RWPE1 (cell line): ENCODE data around the gene QDPR.

ENCODE experiments used
- CTCF ChIA-PET: fragments of 350-600 bp; sonication (Branson Sonifier 250); formaldehyde crosslinking; extraction: SDS; loops from one replicate; lab custom pipeline; 2021; lab: Yijun Ruan, JAX
- POLR2A ChIA-PET: fragments of 400-600 bp; formaldehyde crosslinking; extraction: SDS; loops from one replicate; lab custom pipeline; 2020; ENCODE audit warnings: antibody characterized with exemption; ENCODE audit not compliant: low non-redundant PET; lab: Yijun Ruan, JAX
- DNase-seq: peaks from one replicate; pipeline ENCODE4 v3.0.0; 2012; ENCODE audit warnings: low spot score
- H3K27ac ChIP-seq: fragments of 450-650 bp; 2 replicates; pipeline ENCODE4 v1.5.1; 2017
- CTCF ChIP-seq: fragments of 450-650 bp; conservative IDR thresholded peaks from 2 replicates; pipeline ENCODE4 v1.5.1; 2017; ENCODE audit warnings: low read depth, mild to moderate bottlenecking

The QDPR gene

GRCh38 chr4:17531538-17532285 lies 19.8 kb upstream of the QDPR start:
- no peak overlapping the region for H3K27ac ChIP-seq
- POLR2A ChIA-PET = no interaction called here
- CTCF ChIA-PET = no interaction called here
- TF ChIP-seq CTCF = no peak
- DNase-seq = no peak

- ChIA-PET CTCF (no interaction called here), POLR2A (no interaction called here)
- no peak for DNase-seq
- no peak for TF ChIP-seq CTCF
- no peak overlapping the region for H3K27ac ChIP-seq
Measured at GRCh38 chr4:17528551-17529165, 16.8 kb upstream of the QDPR start.

- DNase-seq = no peak
- POLR2A ChIA-PET = no interaction called here
- CTCF ChIA-PET = no interaction called here
- no peak for TF ChIP-seq CTCF
- no peak overlapping the region for H3K27ac ChIP-seq
Measured at GRCh38 chr4:17526695-17527477, 15.0 kb upstream of the QDPR start.

- ChIA-PET POLR2A (no interaction called here), CTCF (no interaction called here)
- no peak for TF ChIP-seq CTCF
- DNase-seq = no peak
- H3K27ac ChIP-seq = no peak overlapping the region
Measured at GRCh38 chr4:17523662-17524061, 11.8 kb upstream of the QDPR start.

- no peak overlapping the region for H3K27ac ChIP-seq
- ChIA-PET POLR2A (no interaction called here), CTCF (no interaction called here)
- no peak for TF ChIP-seq CTCF
- DNase-seq = no peak
Measured at GRCh38 chr4:17521595-17521994, 9.7 kb upstream of the QDPR start.

GRCh38 chr4:17517664-17518063 lies 5.8 kb upstream of the QDPR start:
- H3K27ac ChIP-seq = no peak overlapping the region
- POLR2A ChIA-PET = no interaction called here
- CTCF ChIA-PET = no interaction called here

More at GRCh38 chr4:17517664-17518063, 5.8 kb upstream of the QDPR start:
- no peak for DNase-seq
- no peak for TF ChIP-seq CTCF
